IPS-NIHi11 (cell line): Measurements from ENCODE around the gene AP1M2.
A peak's percentile ranks its signal among the peaks of the same experiment; 100 is the strongest.
"Not testable (repeated sequence)": the region's sequence is repeated elsewhere in the genome, so short reads cannot be mapped to it uniquely, and the experiment has no call there.

ENCODE experiments used
- DNase-seq: peaks from one replicate; pipeline ENCODE4 v3.0.0; 2012; ENCODE audit warnings: mixed read lengths, low spot score

The AP1M2 gene

DNA sequence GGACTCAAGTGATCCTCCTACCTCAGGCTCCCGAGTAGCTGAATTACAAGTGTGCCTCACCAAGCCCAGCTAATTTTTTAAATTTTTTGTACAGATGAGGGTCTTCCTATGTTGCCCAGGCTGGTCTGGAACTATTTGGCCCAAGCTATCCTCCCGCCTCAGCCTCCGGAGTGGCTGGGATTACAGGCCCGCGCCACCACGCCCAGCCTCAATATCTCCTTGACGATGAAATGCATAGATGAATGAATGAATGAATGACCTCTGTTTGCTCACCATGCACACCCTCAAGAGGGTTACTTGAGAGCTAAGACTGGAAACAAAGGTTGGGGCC is 14.9 kb upstream of the AP1M2 start:
- no peak for DNase-seq

DNA sequence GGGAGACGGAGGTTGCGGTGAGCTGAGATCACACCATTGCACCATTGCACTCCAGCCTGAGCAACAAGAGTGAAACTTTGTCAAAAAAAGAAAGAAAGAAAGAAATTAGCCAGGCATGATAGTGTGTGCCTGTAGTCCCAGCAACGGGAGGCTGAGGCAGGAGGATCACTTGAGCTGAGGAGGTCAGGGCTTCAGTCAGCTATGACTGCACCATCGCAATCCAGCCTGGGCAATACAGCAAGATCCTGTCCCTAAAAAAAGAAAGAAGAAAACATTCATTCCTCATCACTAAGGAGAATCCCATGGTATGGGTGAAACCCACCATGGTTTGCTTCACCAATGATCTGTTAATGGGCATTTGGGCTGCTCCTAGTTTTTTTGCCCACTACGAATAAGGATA is 13.0 kb upstream of the AP1M2 start:
- DNase-seq, result no peak

DNA sequence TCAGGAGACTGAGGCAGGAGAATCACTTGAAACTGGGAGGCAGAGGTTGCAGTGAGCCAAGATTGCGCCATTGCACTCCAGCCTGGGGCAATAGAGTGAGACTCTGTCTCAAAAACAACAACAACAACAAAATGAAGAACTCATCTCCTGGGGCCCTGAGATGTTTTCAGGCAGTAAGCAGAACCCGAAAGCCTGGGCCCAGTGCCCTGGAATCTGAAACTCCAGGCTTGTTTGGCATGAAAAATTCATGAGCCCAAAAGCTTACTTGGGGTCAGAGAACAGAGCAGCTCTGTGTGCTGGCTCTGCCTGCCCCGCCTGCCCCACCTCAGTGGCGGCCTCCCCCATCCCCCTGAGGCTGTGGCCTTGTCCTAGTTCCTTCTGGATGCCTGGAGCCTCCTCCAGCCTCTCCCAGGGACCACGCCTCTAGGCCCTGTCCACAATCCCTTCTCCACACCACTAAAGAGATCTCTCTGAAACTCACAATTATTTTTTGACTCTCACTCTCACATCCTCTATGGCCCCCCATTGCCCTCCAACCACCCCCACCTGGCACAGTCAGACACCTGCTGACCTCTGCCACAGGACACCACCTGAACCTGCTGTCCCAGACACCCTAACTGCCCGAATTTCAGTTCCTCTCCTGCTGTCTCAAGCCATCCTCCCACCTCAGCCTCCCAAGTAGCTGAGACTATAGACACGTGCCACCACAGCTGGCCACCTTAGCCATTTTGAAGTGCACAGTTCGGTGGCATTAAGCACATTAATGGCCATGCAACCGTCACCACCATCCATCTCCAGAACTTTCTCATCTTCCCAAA is 6.9 kb upstream of the AP1M2 start:
- DNase-seq, result no peak

DNA sequence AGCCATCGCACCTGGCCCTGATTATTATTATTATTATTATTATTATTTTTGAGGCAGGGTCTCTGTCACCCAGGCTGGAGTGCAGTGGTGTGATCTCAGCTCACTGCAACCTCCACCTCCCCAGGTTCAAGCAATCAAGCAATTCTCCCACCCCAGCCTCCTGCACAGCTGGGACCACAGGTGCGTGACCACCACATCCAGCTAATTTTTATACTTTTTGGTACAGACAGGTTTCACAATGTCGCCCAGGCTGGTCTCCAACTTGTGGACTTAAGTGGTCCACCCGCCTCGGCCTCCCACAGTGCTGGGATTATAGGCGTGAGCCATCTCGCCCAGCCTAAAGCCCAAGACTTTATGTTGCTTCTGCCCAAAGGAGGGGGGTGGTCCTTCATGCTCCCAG is 6.0 kb upstream of the AP1M2 start:
- no peak for DNase-seq

DNA sequence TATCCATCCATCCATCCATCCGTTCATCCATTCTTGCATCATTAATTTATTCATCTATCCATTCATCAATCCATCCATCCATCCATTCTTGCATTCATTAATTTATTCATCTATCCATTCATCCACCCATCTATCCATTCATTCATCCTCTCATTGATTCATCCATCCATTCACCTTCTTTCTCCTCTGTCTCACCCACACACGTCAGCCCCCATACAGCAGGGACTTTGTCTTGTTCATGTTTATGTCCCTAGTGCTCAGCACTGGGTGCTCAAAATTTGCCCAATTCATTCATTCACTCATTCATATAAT is 683 bp upstream of the AP1M2 start:
- no peak for DNase-seq

DNA sequence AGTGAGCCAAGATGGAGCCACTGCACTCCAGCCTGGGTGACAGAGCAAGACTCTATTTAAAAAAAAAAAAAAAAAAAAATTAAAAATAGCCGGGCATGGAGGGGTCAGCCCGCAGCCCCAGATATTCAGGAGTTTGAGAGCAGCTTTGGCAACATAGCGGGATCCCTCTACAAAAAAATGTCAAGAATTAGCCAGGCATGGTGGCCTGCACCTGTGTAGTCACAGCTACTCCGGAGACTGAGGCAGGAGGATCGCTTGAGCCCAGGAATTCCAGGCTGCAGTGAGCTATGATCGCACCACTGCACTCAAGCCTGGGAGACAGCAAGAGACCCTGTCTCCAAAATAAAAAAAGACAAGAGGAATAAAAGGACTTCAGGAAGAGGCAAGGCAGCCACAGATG is 716 bp downstream of the AP1M2 start:
- no peak for DNase-seq

DNA sequence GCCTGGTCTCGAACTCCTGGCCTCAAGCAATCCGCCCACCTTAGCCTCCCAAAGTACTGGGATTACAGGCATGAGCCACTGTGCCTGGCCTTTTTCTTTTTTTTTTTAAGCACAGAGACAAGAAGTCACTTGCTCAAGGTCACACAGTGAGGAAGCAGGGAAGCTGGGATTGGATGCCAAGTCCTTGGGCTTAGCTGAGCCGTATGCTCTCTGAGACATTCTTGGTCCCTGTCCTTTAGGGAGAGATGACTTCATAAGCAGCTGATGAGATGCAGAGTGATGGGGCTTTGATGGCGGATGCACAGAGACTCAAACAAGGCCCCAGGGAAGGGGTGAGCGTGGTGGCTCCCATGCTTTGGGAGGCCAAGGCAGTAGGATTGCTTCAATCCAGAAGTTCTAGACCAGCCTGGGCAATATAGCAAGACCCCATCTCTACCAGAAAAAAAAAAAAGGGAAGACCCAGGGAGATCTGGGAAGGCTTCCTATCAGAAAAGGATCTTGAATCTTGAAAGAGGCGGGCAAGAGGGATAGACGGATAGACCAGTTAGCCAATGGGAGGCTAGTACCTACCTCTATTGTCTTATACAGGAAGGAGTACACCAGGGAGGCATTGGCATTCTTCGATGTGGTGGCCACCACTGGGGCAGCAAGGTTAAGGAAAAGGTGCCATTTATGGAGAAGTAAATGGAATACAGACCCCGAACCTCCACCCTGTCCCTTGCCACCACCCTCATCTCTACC is 3.9 kb downstream of the AP1M2 start:
- no peak for DNase-seq

DNA sequence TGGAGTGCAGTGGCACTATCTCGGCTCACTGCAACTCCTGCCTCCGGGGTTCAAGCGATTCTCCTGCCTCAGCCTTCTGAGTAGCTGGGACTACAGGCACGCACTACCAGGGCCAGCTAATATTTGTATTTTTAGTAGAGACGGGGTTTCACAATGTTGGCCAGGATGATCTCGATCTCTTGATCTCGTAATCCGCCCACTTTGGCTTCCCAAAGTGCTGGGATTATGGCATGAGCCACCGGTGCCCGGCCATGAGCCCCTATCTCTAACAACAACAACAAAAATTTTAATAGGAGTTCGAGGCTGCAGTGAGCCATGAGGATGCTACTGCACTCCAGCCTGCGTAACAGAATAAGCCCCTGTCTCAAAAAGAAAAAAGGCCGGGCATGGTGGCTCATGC is 5.0 kb downstream of the AP1M2 start:
- DNase-seq, result no peak

DNA sequence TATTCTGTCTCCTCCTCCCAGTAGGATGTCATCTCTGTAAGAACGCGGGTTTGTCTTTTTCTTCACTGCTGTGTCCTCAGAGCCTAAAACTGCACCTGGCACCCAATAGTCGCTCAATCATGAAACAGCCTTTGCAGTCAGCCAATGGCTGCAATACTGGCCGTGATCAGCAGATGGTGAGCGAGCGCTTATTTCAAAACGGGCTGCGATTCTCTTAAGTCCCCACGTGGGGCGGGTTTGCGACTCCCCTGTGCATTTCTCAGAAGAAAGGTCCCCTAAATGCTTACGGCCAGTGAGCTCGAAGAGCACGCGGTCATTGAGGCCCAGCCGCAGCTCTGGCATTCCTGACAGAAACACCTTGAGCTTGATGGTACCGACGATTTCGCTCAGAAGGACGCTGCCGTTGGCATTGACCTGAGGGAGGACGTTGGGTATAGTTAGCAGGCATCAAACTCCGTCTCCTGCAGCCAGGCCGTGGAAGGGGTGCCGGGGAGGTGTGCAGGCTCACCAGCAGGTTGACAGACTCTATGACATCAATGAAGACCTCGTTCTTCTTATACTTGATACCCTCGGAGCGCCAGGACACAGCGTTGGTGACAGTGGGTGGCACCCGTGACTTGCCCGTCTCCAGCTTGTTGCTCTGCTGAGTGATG is 6.0 kb downstream of the AP1M2 start:
- peak; percentile 81 for DNase-seq

DNA sequence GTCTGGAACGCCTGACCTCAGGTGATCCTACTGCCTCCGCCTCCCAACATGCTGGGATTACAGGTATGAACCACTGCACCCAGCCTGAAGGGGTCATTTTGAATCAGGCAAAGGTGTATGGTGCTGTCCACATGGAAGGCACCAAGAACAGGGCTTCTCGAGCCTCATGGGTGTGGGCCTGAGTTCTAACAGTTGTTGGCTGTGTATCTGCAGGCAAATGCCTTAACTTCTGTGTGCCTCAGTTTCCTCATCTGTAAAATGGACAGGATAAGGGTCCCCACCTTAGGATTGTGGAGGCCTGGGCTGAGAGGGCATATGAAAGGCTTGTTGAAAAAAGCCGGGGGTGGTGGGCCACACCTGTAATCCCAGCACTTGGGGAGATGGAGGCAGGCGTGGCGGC is 9.2 kb downstream of the AP1M2 start:
- no peak for DNase-seq

DNA sequence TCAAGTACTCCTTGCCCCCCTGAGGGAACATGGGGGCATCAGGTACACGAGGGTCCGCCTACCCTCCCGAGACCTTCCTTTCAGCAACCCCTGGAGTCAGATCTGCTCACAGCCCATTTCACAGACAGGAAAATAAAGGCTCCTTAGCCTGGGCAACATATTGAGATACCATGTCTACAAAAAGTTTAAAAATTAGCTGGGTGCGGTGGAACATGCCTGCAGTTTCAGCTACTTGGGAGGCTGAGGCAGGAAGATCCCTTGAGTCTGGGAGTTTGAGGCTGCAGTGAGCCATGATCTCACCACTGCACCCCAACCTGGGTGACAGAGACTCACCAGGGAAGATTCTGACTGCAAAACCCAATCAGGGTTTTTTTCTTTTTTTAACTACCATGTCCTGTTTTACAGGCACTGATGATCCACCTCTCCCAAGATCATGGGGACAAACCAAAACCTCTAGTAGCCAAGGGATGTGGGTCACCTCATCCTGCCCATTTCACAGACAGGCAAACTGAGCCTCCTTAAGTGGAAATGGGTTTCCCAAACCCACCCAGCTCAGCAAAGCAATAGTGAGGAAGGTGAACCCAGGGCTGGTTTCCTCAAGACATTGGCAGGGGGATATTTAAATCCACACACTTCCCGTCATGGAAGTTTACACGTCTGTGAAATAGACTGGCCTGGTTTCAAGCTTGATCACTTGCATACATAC is 11.9 kb downstream of the AP1M2 start:
- no peak for DNase-seq

DNA sequence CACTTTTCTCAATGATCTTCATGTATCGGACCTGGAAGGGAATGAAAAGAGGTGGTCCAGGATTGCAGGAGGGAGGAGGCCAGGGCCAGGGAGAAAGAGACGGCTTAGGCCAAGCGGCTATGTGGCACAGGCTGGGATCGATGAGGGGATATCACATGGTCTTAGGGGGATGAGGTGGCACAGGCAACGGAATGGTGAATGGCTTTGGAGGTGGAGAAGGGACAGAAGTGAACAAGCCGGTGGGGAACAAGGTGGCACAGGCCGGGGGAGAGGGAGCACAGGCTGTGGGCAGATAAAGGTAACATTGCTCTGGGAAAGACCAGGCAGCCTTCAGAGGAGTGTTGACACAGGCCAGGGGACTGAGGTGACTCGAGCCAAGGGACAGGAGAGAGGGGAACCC is 12.7 kb downstream of the AP1M2 start:
- DNase-seq, result no peak

DNA sequence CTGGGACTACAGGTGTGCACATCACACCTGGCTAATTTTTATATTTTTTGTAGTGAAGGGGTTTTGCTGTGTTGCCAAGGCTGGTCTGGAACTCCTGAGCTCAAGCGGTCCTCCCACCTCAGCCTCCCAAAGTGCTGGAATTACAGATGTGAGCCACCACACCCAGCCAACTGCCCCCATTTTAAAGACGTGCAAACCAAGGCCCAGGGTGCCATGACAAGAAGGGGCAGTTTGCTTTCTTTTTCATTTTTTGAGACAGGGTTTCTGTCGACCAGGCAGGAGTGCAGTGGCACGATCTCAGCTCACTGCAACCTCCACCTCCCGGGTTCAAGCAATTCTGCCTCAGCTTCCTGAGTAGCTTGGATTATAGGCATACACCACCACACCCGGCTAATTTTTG is 13.3 kb downstream of the AP1M2 start:
- not testable (repeated sequence) for DNase-seq

DNA sequence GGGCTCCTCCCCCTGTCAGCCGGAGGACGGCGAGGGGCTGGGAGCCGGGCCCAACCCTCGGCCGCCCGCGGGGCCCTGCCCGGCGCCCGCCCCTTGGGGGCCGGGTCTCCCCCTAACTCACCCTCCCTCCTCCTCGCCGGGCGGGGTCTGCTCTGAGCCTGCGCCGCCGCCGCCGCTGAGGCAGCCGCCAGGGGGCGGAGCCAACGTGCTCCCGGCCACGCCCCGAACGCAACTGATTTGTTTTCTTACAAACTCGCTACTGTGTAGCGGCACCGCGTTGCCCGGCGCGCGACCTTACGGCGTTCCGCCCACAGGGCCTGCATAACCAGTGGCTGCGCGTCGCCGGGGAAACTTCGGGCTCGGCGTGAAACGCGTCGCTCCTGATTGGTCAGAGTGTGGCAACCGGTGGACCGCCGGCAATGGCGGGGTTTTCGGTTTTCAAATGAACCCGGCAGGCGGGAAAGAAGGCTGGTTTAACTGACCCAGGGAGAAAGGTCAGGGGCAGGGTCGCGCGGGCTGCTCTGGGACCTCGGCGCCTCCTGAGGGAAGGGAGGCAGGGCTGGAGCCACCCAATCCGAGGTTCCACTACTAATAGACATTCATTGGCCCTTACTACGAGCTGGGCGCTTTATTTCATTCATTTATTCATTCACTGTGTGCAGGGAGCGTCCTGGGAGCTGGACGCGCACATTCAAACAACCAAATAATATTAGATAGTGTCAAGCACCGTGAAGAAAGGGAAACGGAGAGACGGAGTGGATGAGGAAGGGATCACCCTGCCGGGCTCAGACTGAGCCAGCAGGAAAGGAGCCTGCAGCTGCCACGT is 18.1 kb downstream of the AP1M2 start, which contains the start of gene CDKN2D:
Gene CDKN2D, minus strand, starts transcription at position 154 of the 826 bp plus-strand sequence. CDS start 326 bp downstream, outside the sequence.
- peak; percentile 85 for DNase-seq

DNA sequence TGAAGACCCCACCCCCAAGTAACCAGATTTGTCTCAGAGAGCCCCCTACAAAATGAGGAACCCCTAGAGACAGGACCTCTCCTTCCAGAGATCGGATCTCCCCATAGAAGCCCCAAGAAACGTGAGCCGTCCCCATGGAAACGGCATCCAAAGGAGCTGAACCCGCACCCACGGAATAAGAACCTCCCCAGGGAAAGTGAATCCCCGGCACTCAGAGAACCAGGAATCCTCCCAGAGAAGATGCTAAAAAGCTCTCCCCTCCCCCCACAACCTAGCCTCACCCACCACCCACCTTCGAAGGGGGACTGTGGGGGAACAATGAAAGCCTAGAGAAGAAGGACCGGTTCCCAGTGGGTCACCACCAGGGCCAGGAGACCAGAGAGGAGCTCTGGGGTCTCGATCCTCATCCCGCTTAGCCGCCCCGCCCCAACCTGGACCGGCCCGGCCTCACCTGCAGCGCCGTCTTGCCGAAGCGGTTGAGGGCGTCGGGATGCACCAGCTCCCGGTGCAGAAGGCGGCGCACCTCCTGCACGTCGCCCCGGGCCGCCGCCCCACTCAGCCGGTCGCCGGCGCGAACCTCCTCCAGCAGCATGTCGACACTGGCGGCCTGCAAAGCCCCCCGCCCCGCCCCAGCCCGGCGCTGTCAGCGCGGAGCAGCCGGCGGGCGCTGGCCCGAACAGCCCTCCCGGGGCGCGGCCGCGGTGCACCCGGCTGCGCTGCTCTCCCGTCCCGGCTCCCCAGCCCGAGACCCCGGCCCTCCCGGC is 18.9 kb downstream of the AP1M2 start:
- DNase-seq, result no peak

DNA sequence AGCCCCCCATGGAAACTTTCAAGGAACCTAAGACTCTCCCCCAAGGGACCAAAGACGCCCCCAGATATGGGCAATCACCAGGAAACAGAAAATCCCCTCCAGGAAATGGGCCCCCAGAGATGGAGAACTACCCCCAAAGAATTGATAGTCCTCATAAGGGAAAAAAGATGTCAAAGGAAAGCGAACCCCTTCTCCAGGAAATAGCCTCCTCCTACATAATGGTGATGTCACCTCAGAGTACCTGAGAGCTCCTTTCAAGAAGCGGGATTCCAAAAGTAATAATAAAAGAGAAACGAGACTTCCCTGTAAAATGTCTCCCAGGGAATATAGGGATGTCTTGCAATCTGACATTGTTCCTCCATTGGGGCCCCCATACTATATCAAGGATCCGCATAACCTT is 19.5 kb downstream of the AP1M2 start:
- DNase-seq, result no peak

DNA sequence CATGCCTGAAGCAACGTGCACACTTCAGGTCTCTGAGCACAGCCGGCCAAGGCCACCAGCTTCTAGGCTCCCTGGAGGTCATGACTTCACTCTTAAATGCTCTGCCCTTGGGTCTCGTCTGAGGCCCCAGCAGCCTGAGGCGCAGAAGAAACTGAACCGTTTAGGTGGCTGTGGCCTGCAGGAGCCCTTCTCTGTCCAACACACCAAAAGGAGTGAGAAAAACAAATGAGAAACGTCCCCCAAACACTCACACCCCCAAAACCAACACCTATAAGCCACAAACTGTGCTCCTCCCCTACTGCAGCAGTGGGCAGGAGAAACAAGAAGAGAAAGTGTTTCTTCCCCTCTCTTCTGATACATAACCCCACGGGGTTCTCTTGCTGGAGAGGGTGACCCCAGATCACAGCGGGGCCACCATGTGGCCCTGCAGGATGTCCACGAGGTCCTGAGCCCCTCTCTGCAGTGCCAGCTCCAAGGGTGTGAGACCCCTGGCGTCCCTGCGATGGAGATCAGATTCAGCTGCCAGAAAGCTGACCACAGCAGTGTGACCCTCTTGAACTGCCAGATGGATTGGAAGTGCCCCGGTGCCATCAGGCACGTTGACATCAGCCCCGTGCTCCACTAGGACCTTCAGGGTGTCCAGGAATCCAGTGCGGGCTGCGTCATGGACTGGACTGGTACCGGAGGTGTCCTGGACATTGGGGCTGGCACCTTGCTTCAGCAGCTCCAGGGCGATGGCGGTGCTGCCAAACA is 20.3 kb downstream of the AP1M2 start:
- no peak for DNase-seq

DNA sequence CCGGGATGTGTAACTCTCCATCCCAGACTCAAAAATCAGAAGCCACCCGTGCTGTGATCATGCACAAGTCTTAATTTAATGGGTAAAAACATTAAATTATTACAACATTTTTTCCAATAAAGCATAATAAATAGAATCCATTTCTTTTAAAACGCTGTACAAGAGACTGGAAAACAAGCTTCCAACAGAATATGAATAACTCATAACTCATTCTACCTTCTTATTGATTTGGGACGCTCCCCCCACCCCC is 20.8 kb downstream of the AP1M2 start:
- no peak for DNase-seq

DNA sequence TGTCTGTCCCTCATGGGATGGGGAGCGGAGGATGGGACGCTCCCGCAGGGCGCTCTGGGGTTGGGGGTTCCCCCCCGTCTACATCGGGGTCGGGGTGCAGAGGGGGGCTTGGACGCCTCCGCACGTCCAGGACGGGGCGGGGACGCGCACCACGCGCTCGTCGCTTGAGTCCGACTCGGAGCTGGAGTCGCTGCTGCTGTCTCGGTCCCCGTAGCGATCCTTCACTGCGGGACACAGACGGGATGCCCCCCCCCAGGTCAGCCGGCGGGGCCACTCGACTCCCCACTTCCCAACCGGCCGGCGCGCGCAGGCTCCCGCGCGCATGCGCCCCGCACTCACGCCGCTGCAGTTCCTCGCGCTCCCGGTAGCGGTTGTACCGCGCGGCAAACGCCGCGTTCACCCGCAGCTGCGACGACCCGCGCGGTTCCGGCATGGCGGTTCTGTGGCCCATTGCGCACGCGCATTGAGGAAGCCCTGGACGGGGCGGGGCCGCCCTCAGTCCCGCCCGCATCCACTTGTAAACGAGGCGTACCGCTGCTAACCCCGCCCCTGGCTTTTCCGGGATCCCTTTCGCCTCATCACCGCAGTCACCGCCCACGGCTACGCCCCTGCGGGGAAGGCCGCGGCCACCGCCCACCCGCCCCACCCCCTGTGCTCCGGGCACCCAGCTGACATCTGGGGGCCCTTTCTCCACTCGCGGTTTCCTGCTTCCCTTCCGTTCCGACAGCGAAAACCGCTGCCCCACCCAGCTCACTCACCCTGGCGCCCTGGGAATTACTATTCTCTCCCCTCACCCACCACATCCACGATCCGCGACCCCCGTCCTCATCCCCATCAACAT is 21.3 kb downstream of the AP1M2 start, which contains the start of gene KRI1:
Gene KRI1, minus strand, starts transcription at position 444 of the 841 bp plus-strand sequence. Its CDS starts 11 bp downstream, at position 433.
- DNase-seq, result peak; percentile 96
